WTC11 (cell line): Measurements from ENCODE around the gene MAGOH. TPM values are rescaled to one million over a fixed set of nuclear protein-coding genes. Genes with fewer than 3 reads are reported as not detected.

Experiments used
- ATAC-seq: fragments of 200-7000 bp; cut with Tn5 transposase; 2 replicates; pipeline ENCODE4 v1.10.0; 2021; ENCODE audit warnings: mild to moderate bottlenecking, moderate library complexity
- CTCF ChIA-PET: fragments of 300-600 bp; sonication (Branson Sonifier 250); formaldehyde crosslinking; loops from one replicate; lab custom pipeline; 2021; ENCODE audit warnings: antibody characterized with exemption; lab: Charles Lee
- POLR2A ChIA-PET: fragments of 350-600 bp; sonication (Branson Sonifier 250); formaldehyde crosslinking; loops from one replicate; lab custom pipeline; 2021; ENCODE audit warnings: antibody characterized with exemption; lab: Charles Lee
- DNase-seq: peaks from one replicate; pipeline ENCODE4 v3.0.0; 2021; ENCODE audit warnings: low spot score
- H3K27ac Mint-ChIP-seq: 2 replicates; pipeline ENCODE4 v1.8.0; 2021; ENCODE audit warnings: mixed read lengths
- H3K27me3 Mint-ChIP-seq: 2 replicates; pipeline ENCODE4 v1.8.0; 2021; ENCODE audit warnings: low read depth, mild to moderate bottlenecking, moderate library complexity, mixed read lengths
- H3K36me3 Mint-ChIP-seq: 2 replicates; pipeline ENCODE4 v1.8.0; 2021; ENCODE audit warnings: mixed read lengths
- H3K4me1 Mint-ChIP-seq: 2 replicates; pipeline ENCODE4 v1.8.0; 2022; ENCODE audit warnings: mixed read lengths
- H3K4me3 Mint-ChIP-seq: 2 replicates; pipeline ENCODE4 v1.8.0; 2021; ENCODE audit warnings: mild to moderate bottlenecking, moderate library complexity, mixed read lengths
- H3K9me3 Mint-ChIP-seq: 2 replicates; pipeline ENCODE4 v1.8.0; 2021; ENCODE audit warnings: mixed read lengths
- ATF6 ChIP-seq: sonication (generic); formaldehyde crosslinking; IDR thresholded peaks from 2 replicates; pipeline ENCODE4 v1.8.1; 2023; ENCODE audit warnings: mild to moderate bottlenecking, missing genetic modification reagents
- CDX4 ChIP-seq: fragments of 250-450 bp; sonication (Bioruptor Pico); IDR thresholded peaks from 2 replicates; pipeline ENCODE4 v1.9.0; 2021; ENCODE audit warnings: moderate library complexity, mild to moderate bottlenecking, inconsistent platforms, borderline replicate concordance
- CREM ChIP-seq: sonication (generic); formaldehyde crosslinking; IDR thresholded peaks from 2 replicates; pipeline ENCODE4 v1.8.1; 2022; ENCODE audit warnings: mild to moderate bottlenecking, missing genetic modification reagents, moderate library complexity
- ETV6 ChIP-seq: sonication (generic); formaldehyde crosslinking; IDR thresholded peaks from 2 replicates; pipeline ENCODE4 v1.8.1; 2022; ENCODE audit warnings: mild to moderate bottlenecking, missing genetic modification reagents
- HMGA2 ChIP-seq: fragments of 250-450 bp; sonication (Bioruptor Pico); IDR thresholded peaks from 2 replicates; pipeline ENCODE4 v1.4.0; 2021; ENCODE audit warnings: mild to moderate bottlenecking, moderate library complexity
- MLX ChIP-seq: sonication (generic); formaldehyde crosslinking; IDR thresholded peaks from 2 replicates; pipeline ENCODE4 v1.8.1; 2023; ENCODE audit warnings: mild to moderate bottlenecking, missing genetic modification reagents, moderate library complexity
- MYBL2 ChIP-seq: sonication (generic); formaldehyde crosslinking; IDR thresholded peaks from 2 replicates; pipeline ENCODE4 v1.8.1; 2023; ENCODE audit warnings: mild to moderate bottlenecking, moderate library complexity, missing genetic modification reagents
- NFATC4 ChIP-seq: fragments of 250-450 bp; sonication (Bioruptor Pico); IDR thresholded peaks from 2 replicates; pipeline ENCODE4 v1.9.0; 2021; ENCODE audit warnings: mild to moderate bottlenecking
- NR1H2 ChIP-seq: sonication (generic); formaldehyde crosslinking; IDR thresholded peaks from 2 replicates; pipeline ENCODE4 v1.9.0; 2021; ENCODE audit warnings: mild to moderate bottlenecking, moderate library complexity, missing genetic modification reagents
- NR2C2 ChIP-seq: sonication (generic); formaldehyde crosslinking; IDR thresholded peaks from 2 replicates; pipeline ENCODE4 v1.8.0; 2022; ENCODE audit warnings: mild to moderate bottlenecking, missing genetic modification reagents
- RORB ChIP-seq: fragments of 250-450 bp; sonication (Bioruptor Pico); IDR thresholded peaks from 2 replicates; pipeline ENCODE4 v1.9.0; 2021; ENCODE audit warnings: mild to moderate bottlenecking
- SP1 ChIP-seq: sonication (generic); formaldehyde crosslinking; conservative IDR thresholded peaks from 2 replicates; pipeline ENCODE4 v1.8.1; 2022; ENCODE audit warnings: missing genetic modification reagents
- TEAD4 ChIP-seq: sonication (generic); formaldehyde crosslinking; IDR thresholded peaks from 2 replicates; pipeline ENCODE4 v1.8.0; 2022; ENCODE audit warnings: mild to moderate bottlenecking, missing genetic modification reagents
- TP53 ChIP-seq: sonication (generic); formaldehyde crosslinking; IDR thresholded peaks from 2 replicates; pipeline ENCODE4 v1.8.1; 2023; ENCODE audit warnings: mild to moderate bottlenecking, missing genetic modification reagents
- USF2 ChIP-seq: sonication (generic); formaldehyde crosslinking; IDR thresholded peaks from 2 replicates; pipeline ENCODE4 v1.8.1; 2023; ENCODE audit warnings: mild to moderate bottlenecking, missing genetic modification reagents, moderate library complexity
- ZBTB21 ChIP-seq: sonication (generic); formaldehyde crosslinking; IDR thresholded peaks from 2 replicates; pipeline ENCODE4 v1.8.1; 2023; ENCODE audit warnings: mild to moderate bottlenecking, missing genetic modification reagents, borderline replicate concordance
- ZMAT4 ChIP-seq: fragments of 250-450 bp; sonication (Bioruptor Pico); IDR thresholded peaks from 2 replicates; pipeline ENCODE4 v1.9.0; 2021; ENCODE audit warnings: mild to moderate bottlenecking
- ZNF232 ChIP-seq: sonication (generic); formaldehyde crosslinking; IDR thresholded peaks from 2 replicates; pipeline ENCODE4 v1.8.0; 2022; ENCODE audit warnings: mild to moderate bottlenecking, missing genetic modification reagents
- ZNF317 ChIP-seq: sonication (generic); formaldehyde crosslinking; IDR thresholded peaks from 2 replicates; pipeline ENCODE4 v1.8.1; 2023; ENCODE audit warnings: low read depth, mild to moderate bottlenecking, moderate library complexity, missing genetic modification reagents, borderline replicate concordance
- ZNF416 ChIP-seq: fragments of 250-450 bp; sonication (Bioruptor Pico); IDR thresholded peaks from 2 replicates; pipeline ENCODE4 v1.9.0; 2021; ENCODE audit warnings: mild to moderate bottlenecking, inconsistent platforms
- total RNA-seq: library from RNA; stranded (reverse); gene quantifications from 3 replicates; pipeline ENCODE4 v1.2.3, GENCODE V29; 2021
- TF ChIP-seq, protein P1 (sequence below): fragments of 250-450 bp; sonication (Bioruptor Pico); IDR thresholded peaks from 2 replicates; pipeline ENCODE4 v1.9.0; 2021; ENCODE audit warnings: mild to moderate bottlenecking, borderline replicate concordance
- TF ChIP-seq, protein P2 (sequence below): fragments of 250-450 bp; sonication (Bioruptor Pico); conservative IDR thresholded peaks from 2 replicates; pipeline ENCODE4 v1.9.0; 2021; ENCODE audit warnings: mild to moderate bottlenecking
- TF ChIP-seq, protein P3 (sequence below): sonication (generic); formaldehyde crosslinking; IDR thresholded peaks from 2 replicates; pipeline ENCODE4 v1.8.0; 2023; ENCODE audit warnings: mild to moderate bottlenecking, missing genetic modification reagents
- TF ChIP-seq, protein P4 (sequence below): sonication (generic); formaldehyde crosslinking; conservative IDR thresholded peaks from 2 replicates; pipeline ENCODE4 v1.8.1; 2022; ENCODE audit warnings: mild to moderate bottlenecking, missing genetic modification reagents

Gene MAGOH
- total RNA-seq, 1 experiment from 2014 or later = 57.8 TPM

DNA sequence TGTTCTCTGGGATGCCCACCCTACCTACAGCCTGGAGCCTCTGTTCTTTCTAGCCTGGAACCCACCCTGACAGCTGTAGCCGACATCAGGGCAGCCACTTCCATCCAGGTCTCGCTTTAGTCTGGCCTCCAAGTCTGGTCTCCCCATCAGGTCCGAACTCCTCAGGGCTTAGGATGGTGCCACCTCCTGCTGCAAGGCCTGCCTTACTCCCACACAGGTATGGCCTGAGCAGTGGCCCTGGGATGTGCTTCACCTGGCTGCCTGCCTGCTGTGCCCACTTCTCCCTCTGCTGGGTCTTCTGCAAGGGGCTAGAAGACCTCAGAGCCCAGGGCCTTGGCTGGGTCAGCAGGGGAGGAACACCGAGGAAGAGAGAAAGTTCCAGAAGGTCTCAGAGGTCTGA lies 35.7 kb upstream of the MAGOH start (continued):
- no peak for TF ChIP-seq SP1 (CRISPR knock-in tag)
- TF ChIP-seq RORB = no peak
- TF ChIP-seq ZNF416 (CRISPR knock-in tag) = no peak
- TF ChIP-seq HMGA2 = no peak
- no peak for TF ChIP-seq USF2 (CRISPR knock-in tag)
- TF ChIP-seq, protein P1, sequence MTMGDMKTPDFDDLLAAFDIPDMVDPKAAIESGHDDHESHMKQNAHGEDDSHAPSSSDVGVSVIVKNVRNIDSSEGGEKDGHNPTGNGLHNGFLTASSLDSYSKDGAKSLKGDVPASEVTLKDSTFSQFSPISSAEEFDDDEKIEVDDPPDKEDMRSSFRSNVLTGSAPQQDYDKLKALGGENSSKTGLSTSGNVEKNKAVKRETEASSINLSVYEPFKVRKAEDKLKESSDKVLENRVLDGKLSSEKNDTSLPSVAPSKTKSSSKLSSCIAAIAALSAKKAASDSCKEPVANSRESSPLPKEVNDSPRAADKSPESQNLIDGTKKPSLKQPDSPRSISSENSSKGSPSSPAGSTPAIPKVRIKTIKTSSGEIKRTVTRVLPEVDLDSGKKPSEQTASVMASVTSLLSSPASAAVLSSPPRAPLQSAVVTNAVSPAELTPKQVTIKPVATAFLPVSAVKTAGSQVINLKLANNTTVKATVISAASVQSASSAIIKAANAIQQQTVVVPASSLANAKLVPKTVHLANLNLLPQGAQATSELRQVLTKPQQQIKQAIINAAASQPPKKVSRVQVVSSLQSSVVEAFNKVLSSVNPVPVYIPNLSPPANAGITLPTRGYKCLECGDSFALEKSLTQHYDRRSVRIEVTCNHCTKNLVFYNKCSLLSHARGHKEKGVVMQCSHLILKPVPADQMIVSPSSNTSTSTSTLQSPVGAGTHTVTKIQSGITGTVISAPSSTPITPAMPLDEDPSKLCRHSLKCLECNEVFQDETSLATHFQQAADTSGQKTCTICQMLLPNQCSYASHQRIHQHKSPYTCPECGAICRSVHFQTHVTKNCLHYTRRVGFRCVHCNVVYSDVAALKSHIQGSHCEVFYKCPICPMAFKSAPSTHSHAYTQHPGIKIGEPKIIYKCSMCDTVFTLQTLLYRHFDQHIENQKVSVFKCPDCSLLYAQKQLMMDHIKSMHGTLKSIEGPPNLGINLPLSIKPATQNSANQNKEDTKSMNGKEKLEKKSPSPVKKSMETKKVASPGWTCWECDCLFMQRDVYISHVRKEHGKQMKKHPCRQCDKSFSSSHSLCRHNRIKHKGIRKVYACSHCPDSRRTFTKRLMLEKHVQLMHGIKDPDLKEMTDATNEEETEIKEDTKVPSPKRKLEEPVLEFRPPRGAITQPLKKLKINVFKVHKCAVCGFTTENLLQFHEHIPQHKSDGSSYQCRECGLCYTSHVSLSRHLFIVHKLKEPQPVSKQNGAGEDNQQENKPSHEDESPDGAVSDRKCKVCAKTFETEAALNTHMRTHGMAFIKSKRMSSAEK (CRISPR knock-in tag) = no peak
- no peak for TF ChIP-seq NFATC4 (CRISPR knock-in tag)
- TF ChIP-seq, protein P2, sequence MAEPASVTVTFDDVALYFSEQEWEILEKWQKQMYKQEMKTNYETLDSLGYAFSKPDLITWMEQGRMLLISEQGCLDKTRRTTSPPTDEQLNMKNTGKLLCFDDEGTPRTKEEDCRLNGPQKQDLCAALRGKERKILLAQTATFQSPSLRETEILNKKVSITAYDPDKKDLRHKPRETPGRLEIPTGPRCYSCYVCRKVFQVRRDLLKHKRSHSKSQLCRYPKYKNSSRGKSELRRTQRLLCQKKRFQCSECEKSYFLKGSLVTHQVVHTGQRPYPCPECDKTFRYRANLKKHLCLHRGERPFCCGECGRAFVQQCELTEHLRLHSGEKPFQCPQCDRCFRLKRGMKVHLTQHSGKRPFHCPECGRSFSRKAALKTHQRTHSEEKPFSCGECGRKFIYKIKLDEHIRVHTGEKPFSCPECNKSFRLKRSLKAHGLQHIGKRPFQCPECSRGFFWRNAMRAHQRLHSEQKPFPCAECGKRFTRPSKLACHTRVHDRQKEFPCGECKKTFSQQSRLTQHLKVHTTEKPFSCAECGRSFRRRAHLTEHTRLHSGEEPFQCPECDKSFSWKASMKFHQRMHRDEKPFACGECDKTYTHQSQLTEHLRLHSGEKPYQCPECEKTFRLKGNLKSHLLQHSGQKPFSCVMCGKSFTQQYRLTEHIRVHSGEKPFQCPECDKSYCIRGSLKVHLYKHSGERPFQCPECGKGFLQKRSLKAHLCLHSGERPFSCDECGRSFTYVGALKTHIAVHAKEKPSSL (CRISPR knock-in tag) = no peak

GRCh38 chr1:53273526-53273925 lies 35.2 kb upstream of the MAGOH start:
- Mint-ChIP-seq H3K27me3 (no peaks in the 10 kb centered on the region), H3K4me3 (no peak overlapping the region), H3K4me1 (no peaks in the 10 kb centered on the region), H3K9me3 (no peaks in the 10 kb centered on the region), H3K27ac (no peak overlapping the region), H3K36me3 (peaks cover 66% of the 10 kb centered on the region)
- DNase-seq (no peak), ATAC-seq (no peak)
- POLR2A ChIA-PET = no interaction called here
- CTCF ChIA-PET = no interaction called here
- TF ChIP-seq CREM (no peak), CDX4 (no peak), ZMAT4 (CRISPR knock-in tag) (no peak), NR2C2 (CRISPR knock-in tag) (no peak), ZNF317 (CRISPR knock-in tag) (no peak), ZBTB21 (no peak), MYBL2 (CRISPR knock-in tag) (no peak), TEAD4 (CRISPR knock-in tag) (no peak), ETV6 (CRISPR knock-in tag) (no peak), ZNF232 (CRISPR knock-in tag) (no peak), NR1H2 (CRISPR knock-in tag) (no peak), ATF6 (CRISPR knock-in tag) (no peak), TP53 (no peak), MLX (CRISPR knock-in tag) (no peak)
- TF ChIP-seq, protein P3, sequence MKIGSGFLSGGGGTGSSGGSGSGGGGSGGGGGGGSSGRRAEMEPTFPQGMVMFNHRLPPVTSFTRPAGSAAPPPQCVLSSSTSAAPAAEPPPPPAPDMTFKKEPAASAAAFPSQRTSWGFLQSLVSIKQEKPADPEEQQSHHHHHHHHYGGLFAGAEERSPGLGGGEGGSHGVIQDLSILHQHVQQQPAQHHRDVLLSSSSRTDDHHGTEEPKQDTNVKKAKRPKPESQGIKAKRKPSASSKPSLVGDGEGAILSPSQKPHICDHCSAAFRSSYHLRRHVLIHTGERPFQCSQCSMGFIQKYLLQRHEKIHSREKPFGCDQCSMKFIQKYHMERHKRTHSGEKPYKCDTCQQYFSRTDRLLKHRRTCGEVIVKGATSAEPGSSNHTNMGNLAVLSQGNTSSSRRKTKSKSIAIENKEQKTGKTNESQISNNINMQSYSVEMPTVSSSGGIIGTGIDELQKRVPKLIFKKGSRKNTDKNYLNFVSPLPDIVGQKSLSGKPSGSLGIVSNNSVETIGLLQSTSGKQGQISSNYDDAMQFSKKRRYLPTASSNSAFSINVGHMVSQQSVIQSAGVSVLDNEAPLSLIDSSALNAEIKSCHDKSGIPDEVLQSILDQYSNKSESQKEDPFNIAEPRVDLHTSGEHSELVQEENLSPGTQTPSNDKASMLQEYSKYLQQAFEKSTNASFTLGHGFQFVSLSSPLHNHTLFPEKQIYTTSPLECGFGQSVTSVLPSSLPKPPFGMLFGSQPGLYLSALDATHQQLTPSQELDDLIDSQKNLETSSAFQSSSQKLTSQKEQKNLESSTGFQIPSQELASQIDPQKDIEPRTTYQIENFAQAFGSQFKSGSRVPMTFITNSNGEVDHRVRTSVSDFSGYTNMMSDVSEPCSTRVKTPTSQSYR (CRISPR knock-in tag) = no peak
- TF ChIP-seq, protein P4, sequence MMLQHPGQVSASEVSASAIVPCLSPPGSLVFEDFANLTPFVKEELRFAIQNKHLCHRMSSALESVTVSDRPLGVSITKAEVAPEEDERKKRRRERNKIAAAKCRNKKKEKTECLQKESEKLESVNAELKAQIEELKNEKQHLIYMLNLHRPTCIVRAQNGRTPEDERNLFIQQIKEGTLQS = no peak
